GM12891 (cell line): ENCODE data around the gene CDCA4.

Experiments used
- POLR2A ChIP-seq: IDR thresholded peaks from 2 replicates; pipeline ENCODE4 v1.6.1; 2011; ENCODE audit warnings: low read depth, low read length, control low read depth
- POLR2AphosphoS5 ChIP-seq: IDR thresholded peaks from 2 replicates; pipeline ENCODE4 v1.6.1; 2011; ENCODE audit warnings: low read depth, low read length, control low read depth
- POU2F2 ChIP-seq: IDR thresholded peaks from 2 replicates; pipeline ENCODE4 v1.6.1; 2011; ENCODE audit warnings: low read depth, mild to moderate bottlenecking, control low read depth, low read length, moderate library complexity
- SPI1 ChIP-seq: IDR thresholded peaks from 2 replicates; pipeline ENCODE4 v1.6.1; 2011; ENCODE audit warnings: low read depth, low read length, control low read depth
- TAF1 ChIP-seq: IDR thresholded peaks from 2 replicates; pipeline ENCODE4 v1.6.1; 2011; ENCODE audit warnings: low read depth, low read length, control low read depth

DNA sequence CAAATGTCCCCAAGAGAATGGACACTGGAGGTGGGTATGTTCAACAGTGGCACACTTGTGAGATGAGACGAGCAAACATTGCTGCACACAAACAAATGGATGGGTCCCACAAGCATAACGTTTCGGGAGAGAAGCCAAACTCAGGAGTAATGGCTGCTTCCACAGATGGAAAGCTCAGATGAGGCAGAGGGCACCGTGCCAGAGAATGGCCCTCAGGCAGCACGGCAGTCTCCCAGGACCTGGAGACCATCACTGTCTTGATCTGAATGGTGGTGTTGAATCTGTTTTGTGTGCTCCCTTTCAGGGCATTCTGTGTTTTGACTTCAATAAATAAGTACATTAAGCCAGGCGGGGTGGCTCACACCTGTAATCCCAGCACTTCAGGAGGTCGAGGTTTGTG, 8.5 kb upstream of the CDCA4 start:
- no peak for TF ChIP-seq POLR2A
- TF ChIP-seq POLR2AphosphoS5 = no peak
- TF ChIP-seq TAF1 = no peak
- no peak for TF ChIP-seq SPI1
- no peak for TF ChIP-seq POU2F2
